Neuronal stem cell (in vitro differentiated cells): Measurements from ENCODE around the gene KLK10.

Experiments used
- DNase-seq: peaks from one replicate; pipeline ENCODE4 v3.0.0-alpha.2; 2013; ENCODE audit warnings: low spot score
- H2AFZ ChIP-seq: one replicate; pipeline ENCODE4 v1.6.1; 2013; ENCODE audit warnings: mild to moderate bottlenecking, low read length, inconsistent platforms
- H2AK5ac ChIP-seq: 2 replicates; pipeline ENCODE4 v1.6.1; 2013; ENCODE audit warnings: low read depth, mild to moderate bottlenecking, inconsistent platforms, low read length, moderate library complexity, mixed read lengths
- H2BK120ac ChIP-seq: 2 replicates; pipeline ENCODE4 v1.6.1; 2013; ENCODE audit warnings: low read depth, mild to moderate bottlenecking, inconsistent platforms, low read length, moderate library complexity, mixed read lengths
- H2BK12ac ChIP-seq: one replicate; pipeline ENCODE4 v1.6.1; 2013; ENCODE audit warnings: low read length, inconsistent platforms
- H2BK15ac ChIP-seq: 2 replicates; pipeline ENCODE4 v1.6.1; 2013; ENCODE audit warnings: mild to moderate bottlenecking, low read length, inconsistent platforms, mixed read lengths
- H2BK5ac ChIP-seq: one replicate; pipeline ENCODE4 v1.6.1; 2013; ENCODE audit warnings: inconsistent platforms, mild to moderate bottlenecking, low read length, moderate library complexity
- H3K14ac ChIP-seq: one replicate; pipeline ENCODE4 v1.6.1; 2013; ENCODE audit warnings: low read length, inconsistent platforms
- H3K18ac ChIP-seq: 2 replicates; pipeline ENCODE4 v1.6.1; 2013; ENCODE audit warnings: low read length, inconsistent platforms
- H3K23ac ChIP-seq: 2 replicates; pipeline ENCODE4 v1.6.1; 2013; ENCODE audit warnings: low read depth, mild to moderate bottlenecking, mixed read lengths, low read length, inconsistent platforms; ENCODE audit not compliant: poor library complexity
- H3K27ac ChIP-seq: replicated peaks from 3 replicates; pipeline ENCODE4 v1.5.1; 2013; ENCODE audit warnings: low read length, inconsistent platforms
- H3K27me3 ChIP-seq, 3 experiments: 2 replicates each; pipeline ENCODE4 v1.6.1; 2013; ENCODE audit warnings: low read length in 3 of 3, mild to moderate bottlenecking in 2 of 3, inconsistent platforms in 1 of 3, low read depth in 1 of 3, mixed read lengths in 1 of 3, moderate library complexity in 1 of 3; ENCODE audit not compliant: control insufficient read depth in 3 of 3, insufficient read depth in 3 of 3
- H3K36me3 ChIP-seq, 2 donors: replicated peaks in 1 of 2; 2 replicates each; pipeline ENCODE4 v1.6.1; 2013; ENCODE audit warnings: low read length in 2 of 2; ENCODE audit not compliant: control insufficient read depth in 2 of 2, insufficient read depth in 2 of 2
- H3K4ac ChIP-seq: 2 replicates; pipeline ENCODE4 v1.6.1; 2013; ENCODE audit warnings: inconsistent platforms, mild to moderate bottlenecking, low read length, moderate library complexity
- H3K4me1 ChIP-seq, 2 donors: 1 replicate in 1 of 2; 2 replicates in 1 of 2; pipeline ENCODE4 v1.6.1; 2013; ENCODE audit warnings: low read length in 2 of 2, low read depth in 1 of 2; ENCODE audit not compliant: control insufficient read depth in 2 of 2, insufficient read depth in 1 of 2
- H3K4me2 ChIP-seq: one replicate; pipeline ENCODE4 v1.6.1; 2013; ENCODE audit warnings: mild to moderate bottlenecking, low read length, inconsistent platforms; ENCODE audit not compliant: insufficient read depth, poor library complexity, severe bottlenecking
- H3K4me3 ChIP-seq, 2 donors: 2 replicates each; pipeline ENCODE4 v1.5.1; 2013; ENCODE audit warnings: low read length in 2 of 2, mild to moderate bottlenecking in 2 of 2, inconsistent platforms in 1 of 2, moderate library complexity in 1 of 2
- H3K79me1 ChIP-seq: one replicate; pipeline ENCODE4 v1.6.1; 2013; ENCODE audit warnings: low read depth, mild to moderate bottlenecking, inconsistent platforms, low read length, moderate library complexity
- H3K9ac ChIP-seq: one replicate; pipeline ENCODE4 v1.6.1; 2013; ENCODE audit warnings: mild to moderate bottlenecking, low read depth, low read length, inconsistent platforms; ENCODE audit not compliant: poor library complexity
- H3K9me3 ChIP-seq, 2 donors: replicated peaks in 1 of 2; 2 replicates each; pipeline versions ENCODE3 to v1.6.1; 2013; ENCODE audit warnings: low read length in 2 of 2, mild to moderate bottlenecking in 2 of 2, inconsistent platforms in 1 of 2, low read depth in 1 of 2, mixed read lengths in 1 of 2, moderate library complexity in 1 of 2; ENCODE audit not compliant: control insufficient read depth in 2 of 2, insufficient read depth in 1 of 2
- H4K8ac ChIP-seq: one replicate; pipeline ENCODE4 v1.6.1; 2013; ENCODE audit warnings: low read depth, mild to moderate bottlenecking, inconsistent platforms, low read length, moderate library complexity
- H4K91ac ChIP-seq: one replicate; pipeline ENCODE4 v1.6.1; 2013; ENCODE audit warnings: low read length, low read depth, mild to moderate bottlenecking, inconsistent platforms; ENCODE audit not compliant: poor library complexity
- WGBS, 2 donors: extraction: QIAGEN DNeasy Blood & Tissue Kit; methylation state at CpG; one replicate each; pipeline ENCODE4 v1.1.7; 2013; ENCODE audit warnings: missing lambda C conversion rate in 2 of 2, mixed read lengths in 1 of 2; ENCODE audit not compliant: insufficient read length in 2 of 2, insufficient replicate concordance in 1 of 2; ENCODE audit errors: extremely low coverage in 2 of 2; 5-methylcytosine and 5-hydroxymethylcytosine counted together

Gene KLK10

DNA sequence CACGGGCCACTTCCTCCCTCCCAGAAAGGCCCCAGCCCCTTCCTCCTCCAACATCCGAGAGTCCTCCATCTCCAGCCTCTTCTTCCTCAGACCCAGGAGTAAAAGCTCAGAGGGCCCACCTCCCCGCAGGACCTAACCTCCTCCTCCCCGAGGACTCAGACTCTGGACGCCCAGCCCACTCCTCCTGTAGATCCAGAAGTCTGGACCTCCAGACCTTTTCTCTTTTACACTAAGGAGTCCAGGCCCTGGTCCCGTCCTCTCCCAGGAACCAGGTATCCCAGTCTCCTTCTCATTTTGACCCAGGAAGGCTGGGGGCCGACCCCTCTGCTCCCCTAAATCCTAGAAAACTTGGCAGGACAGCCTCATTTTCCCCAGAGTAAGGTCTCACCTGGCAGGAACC is 16.2 kb downstream of the KLK10 start:
- no peak for DNase-seq
- H2BK120ac ChIP-seq = peak overlapping the region; percentile 69
- H3K23ac ChIP-seq = peak overlapping the region; percentile 59
- no peak overlapping the region for H4K8ac ChIP-seq
- H3K4me3 ChIP-seq = no peak overlapping the region
- peak overlapping the region; percentile 31 for H3K14ac ChIP-seq
- H3K4me2 ChIP-seq = no peak overlapping the region
- peak overlapping the region; percentile 31 for H3K18ac ChIP-seq
- H3K9me3 ChIP-seq = no peaks in the 10 kb centered on the region
- H3K4ac ChIP-seq = no peak overlapping the region
- H3K27ac ChIP-seq = no peak overlapping the region
- H4K91ac ChIP-seq = no peak overlapping the region
- H2AK5ac ChIP-seq = peak overlapping the region; percentile 76
- H2BK5ac ChIP-seq = no peak overlapping the region
- no peak overlapping the region for H3K9ac ChIP-seq
- H2BK12ac ChIP-seq = no peak overlapping the region
- H2AFZ ChIP-seq = no peak overlapping the region
- peaks cover 0 to 8% (median 0%) of the 10 kb centered on the region in 3 experiments for H3K27me3 ChIP-seq
- H3K4me1 ChIP-seq = peaks cover 0 to 8% of the 10 kb centered on the region in 2 donors
- peak overlapping the region; percentile 91 for H2BK15ac ChIP-seq
- no CpG with 5 or more reads among the region's 7 CpGs for WGBS, 2 donors
- H3K79me1 ChIP-seq = no peaks in the 10 kb centered on the region
- no peaks in the 10 kb centered on the region for H3K36me3 ChIP-seq

DNA sequence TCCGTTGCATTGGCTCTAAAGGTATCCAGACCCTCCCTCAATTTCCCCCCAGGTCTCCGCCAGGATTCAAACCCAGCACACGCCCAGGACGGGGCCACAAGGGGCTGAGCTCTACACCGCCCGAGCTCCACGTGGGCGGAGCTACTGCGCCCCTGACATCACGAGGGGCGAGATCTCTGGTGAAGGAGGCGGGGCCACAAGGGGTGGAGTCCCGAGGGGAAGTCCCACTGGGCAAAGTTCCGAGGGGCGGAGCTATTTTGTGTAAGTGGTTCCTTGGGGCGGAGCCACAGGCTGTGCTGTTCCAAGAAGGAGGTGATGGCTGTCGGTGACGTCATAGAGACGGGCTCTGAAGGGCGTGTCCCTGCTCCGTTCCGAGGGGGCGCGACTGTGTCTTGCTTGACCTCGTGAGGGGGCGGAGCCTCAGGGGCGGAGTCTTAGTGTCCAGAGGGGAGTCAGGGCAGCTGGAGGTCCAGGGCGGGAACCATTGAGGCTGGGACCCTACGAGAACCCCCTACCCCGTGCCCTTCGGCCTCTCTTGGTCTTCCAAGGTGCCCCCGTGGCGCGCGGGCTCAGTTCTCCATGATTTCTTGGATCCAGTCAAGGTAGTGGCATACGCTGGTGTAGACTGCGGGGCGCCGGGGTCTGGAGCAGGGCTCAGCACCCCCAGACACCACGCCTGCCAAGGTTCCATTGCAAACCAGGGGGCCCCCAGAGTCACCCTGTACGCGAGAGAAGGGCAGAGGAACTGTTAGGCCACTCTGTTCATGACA is 16.8 kb downstream of the KLK10 start:
- H3K4me1 ChIP-seq = peaks cover 0 to 8% of the 10 kb centered on the region in 2 donors
- H3K4ac ChIP-seq = no peak overlapping the region
- peak overlapping the region; percentile 69 for H2BK120ac ChIP-seq
- no peak overlapping the region for H2AFZ ChIP-seq
- H3K27me3 ChIP-seq = peaks cover 0 to 8% (median 0%) of the 10 kb centered on the region in 3 experiments
- H2BK5ac ChIP-seq = no peak overlapping the region
- peak overlapping the region; percentile 78 for H3K18ac ChIP-seq
- peak overlapping the region; percentile 91 for H2BK15ac ChIP-seq
- H3K4me3 ChIP-seq = no peak overlapping the region
- H3K79me1 ChIP-seq = no peaks in the 10 kb centered on the region
- no peak overlapping the region for H4K91ac ChIP-seq
- H3K27ac ChIP-seq = no peak overlapping the region
- H2AK5ac ChIP-seq = peak overlapping the region; percentile 76
- peak; percentile 42 for DNase-seq
- WGBS, 2 donors = no CpG with 5 or more reads among the region's 42 CpGs
- no peak overlapping the region for H4K8ac ChIP-seq
- no peak overlapping the region for H3K4me2 ChIP-seq
- no peak overlapping the region for H3K9ac ChIP-seq
- H2BK12ac ChIP-seq = peak overlapping the region; percentile 63
- H3K9me3 ChIP-seq = no peaks in the 10 kb centered on the region
- peak overlapping the region; percentile 60 for H3K23ac ChIP-seq
- H3K14ac ChIP-seq = no peak overlapping the region
- no peaks in the 10 kb centered on the region for H3K36me3 ChIP-seq

DNA sequence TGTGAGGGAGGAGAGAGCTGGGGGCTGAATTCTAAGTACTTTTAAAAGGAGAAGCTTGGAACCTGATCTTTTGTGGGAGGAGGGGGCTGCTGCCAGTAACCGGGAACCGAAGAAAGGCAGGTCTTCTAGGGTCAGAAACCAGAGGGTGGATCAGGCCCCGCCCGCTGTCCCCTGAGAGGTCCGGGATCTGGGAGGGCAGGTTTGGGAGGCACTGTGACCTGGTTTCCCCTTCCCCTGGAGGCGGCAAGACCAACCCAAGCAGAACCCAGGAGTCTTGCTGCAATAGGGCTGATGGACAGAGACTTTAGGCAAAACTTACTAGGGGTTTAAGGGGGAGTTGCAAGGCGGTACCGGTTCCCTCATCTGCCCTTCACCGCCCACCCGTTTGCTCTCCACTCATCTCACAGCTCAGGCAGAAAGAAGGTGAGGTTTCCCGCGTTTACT is 17.4 kb downstream of the KLK10 start:
- no CpG with 5 or more reads among the region's 12 CpGs for WGBS, 2 donors
- H4K91ac ChIP-seq = no peak overlapping the region

DNA sequence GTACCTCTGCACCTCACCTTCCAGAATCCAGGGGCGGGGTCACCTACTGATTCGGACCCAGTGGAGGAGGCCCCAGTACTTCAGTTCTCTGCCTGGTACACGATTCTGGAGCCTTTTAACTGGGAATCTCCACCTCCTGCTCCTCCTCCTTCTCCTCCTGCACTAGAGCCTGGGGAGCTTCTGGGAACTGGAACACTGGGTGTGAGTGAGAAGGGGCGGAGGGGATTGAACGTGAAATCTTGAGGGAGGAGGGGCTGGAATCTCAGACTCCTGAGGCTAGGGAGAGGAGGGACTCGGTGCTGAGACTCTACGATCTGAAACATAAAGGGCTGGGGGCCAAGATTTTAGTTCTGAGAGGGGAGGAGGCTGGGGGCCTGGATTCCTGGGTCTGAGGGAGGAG is 18.0 kb downstream of the KLK10 start, which contains the start of gene KLK8:
TSS of gene KLK8 (minus strand) at position 90 of the 400 bp plus-strand sequence. CDS start 437 bp downstream, outside the sequence.
- peak within 1 kb of the TSS; percentile 92 for H4K8ac ChIP-seq
- no peak within 1 kb of the TSS for H3K27ac ChIP-seq
- no CpG with 5 or more reads among the region's 7 CpGs for WGBS, 2 donors
- peaks cover 0 to 8% (median 0%) of the 10 kb centered on the region in 3 experiments for H3K27me3 ChIP-seq
- no peaks in the 10 kb centered on the region for H3K79me1 ChIP-seq
- no peak within 1 kb of the TSS for H3K14ac ChIP-seq
- peak within 1 kb of the TSS; percentile 78 for H3K18ac ChIP-seq
- H2BK15ac ChIP-seq = peak within 1 kb of the TSS; percentile 91
- H3K9me3 ChIP-seq = no peaks in the 10 kb centered on the region
- H2BK12ac ChIP-seq = peak within 1 kb of the TSS; percentile 91
- H3K4me1 ChIP-seq = peaks cover 0 to 8% of the 10 kb centered on the region in 2 donors
- H3K36me3 ChIP-seq = no peaks in the 10 kb centered on the region
- no peak within 1 kb of the TSS for H2BK5ac ChIP-seq
- peak within 1 kb of the TSS; percentile 30 for H3K4me2 ChIP-seq
- no peak within 1 kb of the TSS for H3K9ac ChIP-seq
- H2AK5ac ChIP-seq = peak within 1 kb of the TSS; percentile 90
- no peak within 1 kb of the TSS for H3K4me3 ChIP-seq
- peak within 1 kb of the TSS; percentile 90 for H2BK120ac ChIP-seq
- no peak within 1 kb of the TSS for H3K4ac ChIP-seq
- H4K91ac ChIP-seq = peak within 1 kb of the TSS; percentile 15
- no peak for DNase-seq
- H3K23ac ChIP-seq = peak within 1 kb of the TSS; percentile 60
- no peak within 1 kb of the TSS for H2AFZ ChIP-seq

More for the DNA sequence above, 17.4 kb downstream of the KLK10 start:
- Histone ChIP-seq H2BK12ac (no peak overlapping the region), H2AK5ac (peak overlapping the region; percentile 76), H3K9me3 (no peaks in the 10 kb centered on the region), H3K27ac (no peak overlapping the region), H2BK15ac (no peak overlapping the region), H2BK120ac (no peak overlapping the region), H3K27me3 (peaks cover 0 to 8% (median 0%) of the 10 kb centered on the region in 3 experiments), H3K4me1 (peaks cover 0 to 8% of the 10 kb centered on the region in 2 donors), H2AFZ (no peak overlapping the region), H3K18ac (no peak overlapping the region), H3K23ac (no peak overlapping the region), H3K79me1 (no peaks in the 10 kb centered on the region), H3K14ac (no peak overlapping the region), H4K8ac (no peak overlapping the region), H3K4me2 (no peak overlapping the region), H2BK5ac (no peak overlapping the region), H3K4me3 (no peak overlapping the region), H3K9ac (no peak overlapping the region), H3K36me3 (no peaks in the 10 kb centered on the region), H3K4ac (no peak overlapping the region)
- no peak for DNase-seq
